ENCODE measurements around the gene BCR. TPM values are rescaled to one million over a fixed set of nuclear protein-coding genes. Genes with fewer than 3 reads are reported as not detected.
"Not testable (repeated sequence)": the region's sequence is repeated elsewhere in the genome, so short reads cannot be mapped to it uniquely, and the experiment has no call there.

Gene BCR
- total RNA-seq (2014; rRNA removed; shearing (Covaris generic)) = 6.4 and 13.9 TPM in 2 replicates

DNA sequence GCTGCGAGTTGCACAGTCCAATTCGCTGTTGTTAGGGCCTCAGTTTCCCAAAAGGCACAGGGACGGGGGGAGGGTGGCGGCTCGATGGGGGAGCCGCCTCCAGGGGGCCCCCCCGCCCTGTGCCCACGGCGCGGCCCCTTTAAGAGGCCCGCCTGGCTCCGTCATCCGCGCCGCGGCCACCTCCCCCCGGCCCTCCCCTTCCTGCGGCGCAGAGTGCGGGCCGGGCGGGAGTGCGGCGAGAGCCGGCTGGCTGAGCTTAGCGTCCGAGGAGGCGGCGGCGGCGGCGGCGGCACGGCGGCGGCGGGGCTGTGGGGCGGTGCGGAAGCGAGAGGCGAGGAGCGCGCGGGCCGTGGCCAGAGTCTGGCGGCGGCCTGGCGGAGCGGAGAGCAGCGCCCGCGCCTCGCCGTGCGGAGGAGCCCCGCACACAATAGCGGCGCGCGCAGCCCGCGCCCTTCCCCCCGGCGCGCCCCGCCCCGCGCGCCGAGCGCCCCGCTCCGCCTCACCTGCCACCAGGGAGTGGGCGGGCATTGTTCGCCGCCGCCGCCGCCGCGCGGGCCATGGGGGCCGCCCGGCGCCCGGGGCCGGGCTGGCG lies at the start of gene BCR:
Gene BCR (plus strand): TSS at position 209 of the 592 bp plus-strand sequence. CDS start 452 bp downstream, outside the sequence.
- peak; percentile 44 for DNase-seq (ENCODE audit: low read depth)

DNA sequence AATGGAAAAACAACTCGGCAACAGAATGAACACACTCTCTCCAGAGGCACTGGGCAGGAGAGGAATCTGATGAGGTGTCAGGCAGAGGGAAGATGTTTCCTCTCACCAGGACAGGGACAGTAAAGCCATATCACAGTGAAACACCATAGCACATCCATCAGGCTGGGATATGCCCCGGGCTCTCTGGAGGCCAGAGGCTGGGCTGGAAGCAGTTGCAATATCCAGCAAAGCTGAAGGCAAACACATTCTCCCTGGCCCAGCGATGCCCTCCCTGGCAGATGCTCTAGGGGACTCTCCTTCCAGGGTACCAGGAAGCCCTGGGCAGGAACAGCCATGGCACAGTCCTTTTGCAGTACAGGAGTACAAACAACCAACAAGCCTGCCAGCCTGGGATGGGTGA lies 49.6 kb upstream of the BCR start:
- DNase-seq (ENCODE audit: low read depth) = no peak

DNA sequence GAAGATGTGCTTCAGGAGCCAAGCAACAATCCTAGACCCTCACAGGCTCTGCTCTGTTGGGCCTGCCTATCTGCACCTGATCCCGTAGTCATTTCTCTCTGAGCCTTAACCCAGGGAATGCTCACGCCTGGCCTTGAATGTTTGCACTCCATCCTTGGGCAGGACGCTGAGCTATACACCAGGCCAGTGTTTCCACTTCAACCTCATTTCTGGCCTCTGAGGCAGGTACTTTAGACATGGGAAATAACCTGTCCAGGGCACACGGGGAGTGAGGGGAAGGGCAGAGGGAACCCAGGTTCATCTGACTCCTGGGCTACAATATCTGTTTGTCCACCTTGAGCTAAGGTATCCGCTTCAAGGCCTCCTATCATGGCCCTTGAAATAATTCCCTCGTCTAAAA lies 48.4 kb upstream of the BCR start:
- no peak for DNase-seq (ENCODE audit: low read depth)

DNA sequence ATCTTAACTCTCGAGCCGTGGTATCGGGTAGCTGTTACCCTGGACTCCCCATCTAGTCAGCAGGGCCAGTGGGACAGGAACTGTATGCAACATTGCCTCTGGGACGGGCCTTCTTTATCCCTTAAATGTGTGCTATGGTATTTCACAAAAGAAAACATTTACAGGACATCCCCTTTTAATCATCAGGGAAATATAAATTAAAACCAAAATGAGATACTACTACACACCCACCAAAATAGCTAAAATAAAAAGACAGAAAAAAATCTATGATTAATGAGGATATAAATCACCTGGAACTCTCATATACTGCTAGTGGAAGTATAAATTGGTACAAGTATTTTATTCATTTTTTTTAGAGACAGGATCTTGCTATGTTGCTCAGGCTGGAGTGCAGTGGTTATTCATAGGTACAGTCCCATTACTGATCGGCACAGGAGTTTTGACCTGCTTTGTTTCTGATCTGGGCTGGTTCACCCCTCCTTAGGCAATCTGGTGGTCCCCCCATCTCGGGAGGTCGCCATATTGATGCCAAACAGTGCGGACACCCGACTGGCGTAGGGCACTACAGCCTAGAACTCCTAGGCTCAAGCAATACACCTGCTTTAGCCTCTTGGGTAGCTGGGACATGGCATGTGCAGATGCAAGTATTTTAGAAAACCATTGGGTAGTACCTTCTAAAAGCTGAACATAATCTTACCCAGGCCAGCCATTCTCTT lies 47.8 kb upstream of the BCR start:
- no peak for DNase-seq (ENCODE audit: low read depth)

- no peak for DNase-seq (ENCODE audit: low read depth)
Observed at GRCh38 chr22:23133922-23134321, 46.4 kb upstream of the BCR start.

- DNase-seq (ENCODE audit: low read depth) = not testable (repeated sequence)
Observed at GRCh38 chr22:23136991-23137390, 43.3 kb upstream of the BCR start.

GRCh38 chr22:23137468-23137867 lies 42.8 kb upstream of the BCR start:
- no peak for DNase-seq (ENCODE audit: low read depth)

GRCh38 chr22:23137905-23138561 lies 42.3 kb upstream of the BCR start:
- peak; percentile 28 for DNase-seq (ENCODE audit: low read depth)

GRCh38 chr22:23138584-23139435 lies 41.5 kb upstream of the BCR start:
- no peak for DNase-seq (ENCODE audit: low read depth)

DNA sequence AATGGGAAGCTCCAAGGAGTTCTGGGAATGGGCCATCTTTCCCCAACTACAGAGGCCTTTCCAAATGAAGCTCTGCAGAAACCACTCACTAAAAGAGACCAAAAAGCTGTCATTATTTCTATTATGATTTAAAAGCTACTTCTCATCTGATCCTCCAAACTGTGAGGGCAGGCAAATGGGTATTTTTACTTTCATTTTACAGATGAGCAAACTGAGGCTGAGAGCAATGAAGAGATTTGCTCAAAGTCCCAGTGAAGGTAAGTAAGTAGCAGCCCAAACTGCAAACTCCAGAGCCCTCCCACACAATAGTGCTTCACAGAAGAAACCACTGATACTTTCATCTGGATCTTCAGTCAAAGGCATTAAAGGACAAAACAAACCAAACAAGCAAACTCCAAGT lies 39.9 kb upstream of the BCR start:
- DNase-seq (ENCODE audit: low read depth) = no peak

DNA sequence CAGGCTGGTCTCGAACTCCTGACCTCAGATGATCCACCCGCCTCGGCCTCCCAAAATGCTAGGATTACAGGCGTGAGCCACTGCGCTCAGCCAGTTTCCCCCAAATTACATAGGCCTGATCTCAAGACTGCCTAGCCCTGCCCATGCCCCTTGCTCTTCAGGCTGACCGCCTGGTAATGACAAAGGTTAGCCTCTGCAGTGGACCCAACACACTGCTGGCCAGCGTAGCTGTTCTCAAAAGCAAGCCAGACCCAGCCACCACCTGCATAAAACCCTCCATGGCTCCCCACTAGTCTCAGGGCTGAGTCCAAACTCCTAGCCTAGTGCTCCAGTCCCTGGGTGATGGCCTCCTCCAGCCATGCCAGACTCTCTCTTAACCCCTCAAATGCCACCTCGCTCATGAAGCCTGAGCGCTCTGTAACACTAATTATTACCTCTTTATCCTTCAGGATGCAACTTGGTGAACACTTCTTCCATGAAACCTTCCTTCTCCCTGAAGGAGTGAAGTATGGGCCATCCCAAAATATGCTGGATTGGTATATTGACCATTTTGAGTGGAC lies 37.7 kb upstream of the BCR start:
- no peak for DNase-seq (ENCODE audit: low read depth)

DNA sequence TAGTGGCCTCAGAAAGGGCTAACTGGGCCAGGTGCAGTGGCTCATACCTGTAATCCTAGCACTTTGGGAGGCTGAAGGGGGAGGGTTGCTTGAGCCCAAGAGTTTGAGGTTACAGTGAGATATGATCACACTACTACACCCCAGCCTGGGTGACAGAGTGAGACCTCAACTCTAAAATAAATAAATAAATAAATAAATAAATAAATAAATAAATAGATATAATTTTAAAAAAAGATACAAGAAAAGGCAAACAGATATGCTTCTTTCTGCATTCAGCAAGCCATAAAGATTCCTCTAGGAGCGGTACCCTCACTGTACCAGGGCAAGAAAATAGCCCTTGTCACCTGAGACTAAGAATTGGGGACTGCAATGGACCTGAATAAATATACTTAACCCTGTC lies 37.2 kb upstream of the BCR start:
- DNase-seq (ENCODE audit: low read depth) = no peak

DNA sequence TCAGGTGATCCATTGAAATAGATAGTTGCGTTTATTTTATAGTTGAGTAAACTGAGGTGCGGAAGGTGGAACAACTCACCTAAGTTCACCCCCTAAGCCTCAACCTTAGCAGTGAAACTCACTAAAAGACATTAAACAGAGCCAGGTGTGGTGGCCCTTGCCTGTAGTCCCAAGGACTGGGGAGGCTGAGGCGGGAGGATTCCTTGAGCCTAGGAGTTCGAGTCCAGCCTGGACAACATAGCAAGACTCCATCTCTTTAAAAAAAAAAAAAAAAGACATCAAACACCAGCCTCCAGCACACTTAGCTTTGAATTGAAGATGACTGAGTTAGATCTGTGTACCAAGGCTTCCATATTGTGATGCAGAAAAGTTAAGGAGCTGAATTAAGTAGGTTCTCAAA lies 35.9 kb upstream of the BCR start:
- DNase-seq (ENCODE audit: low read depth) = no peak

GRCh38 chr22:23144932-23145877 lies 35.1 kb upstream of the BCR start, which contains the start of gene RAB36:
Gene RAB36 (plus strand): TSS chr22:23145477. CDS start chr22:23146617, 1,140 bp downstream.
- DNase-seq (ENCODE audit: low read depth) = peak; percentile 98

- DNase-seq (ENCODE audit: low read depth) = no peak
Observed at GRCh38 chr22:23145878-23146470, 34.3 kb upstream of the BCR start.

GRCh38 chr22:23146478-23147205 lies 33.7 kb upstream of the BCR start:
- DNase-seq (ENCODE audit: low read depth) = no peak

DNA sequence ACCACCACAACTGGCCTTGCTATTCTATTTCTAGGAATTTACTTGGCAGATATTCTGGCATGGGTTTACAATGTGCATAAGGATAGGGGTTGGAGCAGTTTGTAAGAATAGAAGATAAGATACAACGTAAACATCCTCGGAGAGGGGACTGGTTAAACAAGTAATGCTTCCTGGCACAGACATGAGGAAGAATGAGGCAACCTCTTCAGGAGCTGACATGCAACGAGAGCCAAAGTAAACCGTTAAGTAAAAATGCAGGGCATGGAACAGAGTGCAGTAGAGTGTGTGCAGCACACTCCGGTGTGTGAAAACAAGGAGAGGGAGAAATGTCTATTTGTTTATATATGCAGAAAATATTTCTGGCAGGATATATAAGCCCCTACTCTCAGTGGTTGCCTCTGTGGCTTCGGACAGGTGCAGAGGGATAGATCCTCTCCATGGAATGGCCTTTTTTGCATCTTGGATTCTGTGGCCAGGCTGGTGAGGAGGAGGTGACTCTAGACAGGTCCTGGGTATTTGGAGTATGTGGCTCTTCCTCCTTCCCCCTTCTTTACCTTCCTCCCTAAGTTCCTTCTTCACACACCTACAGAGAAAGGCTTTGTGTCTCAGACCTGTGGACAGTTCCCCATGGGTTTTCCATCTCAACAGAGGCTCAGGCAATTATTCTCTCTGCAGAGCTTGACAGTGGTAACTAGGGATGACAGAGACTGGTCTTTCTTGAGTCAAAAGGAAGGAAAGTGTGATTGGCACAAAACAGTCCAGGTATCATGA lies 32.5 kb upstream of the BCR start:
- no peak for DNase-seq (ENCODE audit: low read depth)

DNA sequence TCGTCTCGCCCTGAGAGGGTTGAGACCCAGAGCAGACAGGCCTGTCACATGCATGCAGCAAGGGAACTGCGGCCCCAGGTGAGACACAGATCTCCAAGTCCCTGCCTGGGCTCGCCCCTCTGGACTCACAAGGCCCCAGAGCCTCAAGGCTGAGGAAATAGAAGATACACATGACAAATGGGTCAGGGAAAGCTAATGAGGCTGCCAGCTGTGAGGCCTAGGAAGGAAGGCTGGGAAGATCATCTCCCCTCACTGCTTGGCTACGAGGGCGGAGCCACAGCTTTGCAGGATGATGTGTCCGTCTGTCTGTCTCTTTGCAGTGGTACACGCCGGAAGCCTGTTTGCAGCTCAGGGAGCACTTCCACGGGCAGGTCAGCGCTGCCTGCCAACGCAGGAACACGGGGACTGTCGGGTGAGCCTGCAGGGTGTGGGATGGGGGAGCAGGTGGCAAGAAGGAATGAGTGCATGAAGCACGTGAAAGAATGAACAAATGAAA lies 30.5 kb upstream of the BCR start:
- no peak for DNase-seq (ENCODE audit: low read depth)
